ENCODE data around the gene MKI67. TPM values are rescaled to one million over a fixed set of nuclear protein-coding genes. Genes with fewer than 3 reads are reported as not detected.

MKI67 gene
- polyA plus RNA-seq, 6 donors from 2014 or later = not detected

DNA sequence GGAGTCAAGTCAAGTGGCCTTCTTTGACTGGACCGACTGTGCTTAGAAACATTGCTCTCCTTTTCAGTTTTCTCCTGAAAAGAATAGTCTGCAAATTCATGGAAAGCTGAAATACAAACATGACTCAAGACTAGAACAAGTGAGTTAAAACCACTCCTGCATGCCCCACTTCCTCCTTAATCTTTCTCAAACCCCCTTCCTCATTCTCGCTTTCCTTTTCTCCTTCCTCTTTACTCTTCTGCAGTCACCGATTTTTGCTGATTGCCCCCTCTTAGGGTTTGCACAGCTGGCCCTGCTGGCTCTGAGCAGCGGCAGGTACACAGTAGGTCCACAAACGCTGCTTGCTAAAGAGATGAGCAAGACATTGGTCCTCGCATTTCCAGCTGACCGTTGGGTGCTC, 34.8 kb upstream of the MKI67 start:
- H3K4me3 Mint-ChIP-seq = peak overlapping the region in 6 of 8 donors; percentile 0 to 67 (median 12)
- no peaks in the 10 kb centered on the region for H3K36me3 Mint-ChIP-seq
- peaks cover 0 to 1% (median 0%) of the 10 kb centered on the region in 7 donors for H3K9me3 Mint-ChIP-seq
- DNase-seq (peak; percentile 54), ATAC-seq (ENCODE audit: low read depth in 2 of 2) (peak; percentile 89 to 97)
- peaks cover 13 to 29% (median 22%) of the 10 kb centered on the region in 3 donors for H3K27me3 Mint-ChIP-seq
- H3K27ac Mint-ChIP-seq = peak overlapping the region in 4 of 6 donors; percentile 9 to 50 (median 31)
- H3K4me1 Mint-ChIP-seq = peaks cover 25 to 31% (median 29%) of the 10 kb centered on the region in 3 donors

DNA sequence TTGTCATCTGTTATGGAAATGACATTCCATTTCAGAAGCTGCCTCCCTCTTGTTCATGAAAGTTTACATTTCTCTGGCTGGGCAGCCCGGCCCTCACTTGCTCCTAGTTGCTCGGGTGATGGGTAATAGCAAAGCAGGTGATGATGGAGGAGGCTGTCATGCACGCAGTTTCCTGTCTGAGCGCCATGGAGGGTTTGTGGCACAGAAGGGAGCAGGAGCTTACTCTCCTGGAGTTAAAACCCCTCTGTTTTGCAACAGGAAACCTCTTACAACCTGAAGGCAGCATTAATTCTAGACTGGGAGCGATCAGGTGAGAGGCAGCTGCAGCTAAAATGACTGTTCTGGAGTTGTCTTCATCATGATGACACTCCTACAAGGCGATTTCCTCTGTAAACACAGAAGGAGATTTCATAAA, 34.1 kb upstream of the MKI67 start:
- peak overlapping the region in 2 of 6 donors; percentile 37 to 64 for H3K27ac Mint-ChIP-seq
- ATAC-seq (ENCODE audit: low read depth in 2 of 2) (no peak), DNase-seq (no peak)
- H3K9me3 Mint-ChIP-seq = peaks cover 0 to 1% (median 0%) of the 10 kb centered on the region in 7 donors
- H3K27me3 Mint-ChIP-seq = peaks cover 19 to 36% (median 28%) of the 10 kb centered on the region in 3 donors
- peaks cover 25 to 31% (median 29%) of the 10 kb centered on the region in 3 donors for H3K4me1 Mint-ChIP-seq
- no peaks in the 10 kb centered on the region for H3K36me3 Mint-ChIP-seq
- peak overlapping the region in 1 of 8 donors; percentile 20 for H3K4me3 Mint-ChIP-seq

DNA sequence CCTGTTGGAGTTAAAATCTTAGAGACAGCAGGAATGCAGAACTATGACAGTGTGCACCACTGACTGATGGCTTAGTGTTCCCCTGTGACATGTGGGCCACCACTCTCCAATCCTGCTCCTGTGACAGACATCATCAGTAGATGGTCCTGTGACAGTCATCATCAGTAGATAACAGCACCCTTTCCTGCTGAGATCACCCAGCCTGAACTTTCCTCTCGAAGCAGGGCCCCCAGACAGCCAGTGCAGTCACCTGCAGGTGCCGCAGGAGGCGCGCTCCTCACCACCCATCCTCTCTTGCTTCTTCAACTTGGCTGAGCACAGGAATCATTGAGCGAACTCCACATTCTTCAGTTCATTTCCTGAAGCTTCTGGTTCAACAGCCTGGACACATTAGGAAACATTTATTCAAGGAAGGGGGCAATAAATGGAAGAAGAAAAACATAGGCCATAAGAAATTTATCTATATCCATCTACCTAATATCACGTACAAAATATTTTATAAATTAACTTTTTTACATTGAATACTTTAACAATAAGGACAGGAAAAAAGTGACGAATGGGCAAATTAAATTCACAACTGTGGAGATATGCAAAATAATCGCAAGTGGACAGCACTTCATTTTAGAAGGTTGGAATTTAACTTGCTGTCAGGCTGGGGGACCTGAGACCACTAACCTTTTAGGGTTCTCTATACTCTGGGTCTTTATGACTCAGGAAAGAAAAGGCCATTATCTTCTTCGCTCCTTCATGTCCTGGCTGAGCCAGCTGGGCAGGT, 32.0 kb upstream of the MKI67 start:
- peaks cover 0 to 1% (median 0%) of the 10 kb centered on the region in 7 donors for H3K9me3 Mint-ChIP-seq
- peaks cover 25 to 31% (median 29%) of the 10 kb centered on the region in 3 donors for H3K4me1 Mint-ChIP-seq
- no peak for DNase-seq
- ATAC-seq (ENCODE audit: low read depth in 2 of 2) = no peak
- H3K27ac Mint-ChIP-seq = peak overlapping the region in 1 of 6 donors; percentile 72
- no peaks in the 10 kb centered on the region for H3K36me3 Mint-ChIP-seq
- H3K27me3 Mint-ChIP-seq = peaks cover 29 to 40% (median 31%) of the 10 kb centered on the region in 3 donors
- H3K4me3 Mint-ChIP-seq = peak overlapping the region in 1 of 8 donors; percentile 16

DNA sequence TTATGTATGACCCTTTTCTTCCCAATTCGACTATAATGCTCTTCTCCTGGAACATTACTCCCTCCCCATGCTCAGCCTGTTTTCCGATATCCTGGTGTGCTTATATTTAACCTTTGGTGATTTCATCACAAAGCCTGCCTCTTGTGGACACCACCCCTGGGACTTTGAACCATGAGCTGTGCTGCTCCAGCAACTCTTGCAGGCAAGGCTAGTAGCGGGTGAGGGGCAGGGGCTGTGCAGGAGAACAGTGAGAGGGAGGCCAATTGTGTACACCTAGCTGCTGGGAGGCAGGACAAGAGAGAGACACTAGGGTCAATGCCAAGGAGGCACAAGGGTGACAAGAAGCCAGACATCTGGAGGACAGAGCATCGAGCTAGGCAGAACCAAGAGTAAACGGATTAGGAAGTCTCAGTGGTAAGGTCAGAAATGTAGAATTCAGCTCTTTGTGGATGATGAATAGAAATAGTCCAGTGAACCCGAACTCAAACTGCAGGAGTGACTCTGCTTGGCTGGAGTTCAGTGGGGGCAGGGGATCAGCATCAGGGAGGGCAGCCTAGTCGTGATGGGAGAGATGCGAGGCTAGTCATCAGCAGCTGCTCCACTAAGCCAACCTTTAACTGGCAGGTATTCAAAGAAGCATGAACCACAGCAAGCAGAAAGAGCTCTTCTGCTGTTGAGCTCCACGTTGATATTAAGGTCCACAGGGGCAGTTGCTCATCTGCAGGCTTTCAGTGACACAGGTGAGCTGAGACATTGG, 31.0 kb upstream of the MKI67 start:
- H3K4me1 Mint-ChIP-seq = peaks cover 25 to 29% (median 27%) of the 10 kb centered on the region in 3 donors
- peaks cover 0 to 1% (median 0%) of the 10 kb centered on the region in 7 donors for H3K9me3 Mint-ChIP-seq
- H3K27me3 Mint-ChIP-seq = peaks cover 31 to 46% (median 38%) of the 10 kb centered on the region in 3 donors
- H3K36me3 Mint-ChIP-seq = no peaks in the 10 kb centered on the region
- DNase-seq = no peak
- peak overlapping the region in 1 of 8 donors; percentile 44 for H3K4me3 Mint-ChIP-seq
- no peak for ATAC-seq (ENCODE audit: low read depth in 2 of 2)
- H3K27ac Mint-ChIP-seq = no peak overlapping the region

DNA sequence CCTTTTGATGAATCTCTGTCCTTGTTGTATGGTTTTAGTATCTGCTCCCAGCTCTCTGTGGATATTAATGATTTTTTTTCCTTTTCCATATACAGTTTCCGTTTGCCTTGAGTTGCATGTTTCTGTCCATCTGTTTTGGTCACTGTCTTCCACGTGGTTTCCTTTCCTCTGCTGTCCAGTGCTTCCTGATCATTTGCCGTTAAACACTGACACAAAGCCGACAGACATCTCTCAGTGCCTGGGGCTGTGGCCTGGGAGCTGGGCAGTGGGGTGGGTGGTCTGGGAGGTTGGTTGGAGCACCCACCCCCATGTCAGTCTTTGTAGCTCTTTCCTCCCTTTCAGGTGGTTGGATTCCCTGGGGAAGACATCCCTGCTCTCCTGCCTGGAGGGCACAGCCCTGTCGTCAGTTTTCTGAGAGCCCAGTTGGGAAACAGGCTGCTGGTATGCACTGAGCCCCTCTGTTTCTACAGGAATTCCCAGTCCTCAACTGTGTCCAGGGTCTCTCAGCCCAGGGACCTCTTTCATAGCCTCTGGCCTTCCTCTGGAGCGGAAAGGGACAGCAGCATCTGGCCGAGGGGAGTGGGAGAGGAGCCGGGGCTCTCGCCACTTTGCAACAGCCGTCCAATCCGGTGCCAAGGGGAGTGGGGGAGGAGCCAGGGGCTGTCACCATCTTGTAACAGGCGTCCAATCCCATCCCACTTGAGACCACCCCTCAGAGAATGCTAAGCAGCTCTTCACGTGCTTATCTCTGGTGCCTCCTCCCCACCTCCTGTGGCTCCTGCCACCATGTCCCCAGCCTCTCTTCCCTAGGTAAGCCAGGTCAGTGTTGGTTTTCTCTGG, 26.7 kb upstream of the MKI67 start:
- Mint-ChIP-seq H3K27ac (peak overlapping the region in 1 of 6 donors; percentile 39), H3K36me3 (no peaks in the 10 kb centered on the region), H3K4me3 (peak overlapping the region in 1 of 8 donors; percentile 44), H3K27me3 (peaks cover 28 to 56% (median 48%) of the 10 kb centered on the region in 3 donors), H3K4me1 (peaks cover 0 to 7% (median 3%) of the 10 kb centered on the region in 3 donors), H3K9me3 (peaks cover 0 to under 1% (median 0%) of the 10 kb centered on the region in 7 donors)
- ATAC-seq (ENCODE audit: low read depth in 2 of 2) = no peak
- no peak for DNase-seq

DNA sequence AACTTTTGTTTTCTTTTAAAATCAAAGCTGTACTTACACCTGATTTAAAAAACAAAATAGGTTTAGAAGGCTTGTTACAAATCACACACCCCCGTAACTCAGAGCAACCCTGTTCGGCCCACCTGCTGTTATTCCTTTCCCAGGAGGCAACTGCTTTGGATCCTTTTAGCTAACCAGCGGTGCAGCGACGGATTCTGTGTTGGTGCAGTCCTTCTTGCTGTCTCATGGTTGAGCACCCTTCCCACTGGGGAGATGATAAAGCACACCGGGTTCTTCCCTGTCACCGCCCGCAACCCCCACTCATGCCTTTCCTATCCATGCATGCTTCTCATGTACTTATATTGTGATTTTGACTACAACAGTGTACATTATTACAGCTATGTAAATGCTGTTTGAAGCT, 24.8 kb upstream of the MKI67 start:
- Mint-ChIP-seq H3K36me3 (peaks cover 0 to 11% of the 10 kb centered on the region in 2 donors), H3K27ac (peak overlapping the region in 3 of 6 donors; percentile 41 to 78 (median 66)), H3K27me3 (peaks cover 14 to 40% (median 36%) of the 10 kb centered on the region in 3 donors), H3K9me3 (peaks cover 0 to 17% (median 5%) of the 10 kb centered on the region in 7 donors), H3K4me3 (peak overlapping the region in 5 of 8 donors; percentile 21 to 83 (median 61)), H3K4me1 (peaks cover 15 to 25% (median 16%) of the 10 kb centered on the region in 3 donors)
- DNase-seq (no peak), ATAC-seq (ENCODE audit: low read depth in 2 of 2) (no peak)

DNA sequence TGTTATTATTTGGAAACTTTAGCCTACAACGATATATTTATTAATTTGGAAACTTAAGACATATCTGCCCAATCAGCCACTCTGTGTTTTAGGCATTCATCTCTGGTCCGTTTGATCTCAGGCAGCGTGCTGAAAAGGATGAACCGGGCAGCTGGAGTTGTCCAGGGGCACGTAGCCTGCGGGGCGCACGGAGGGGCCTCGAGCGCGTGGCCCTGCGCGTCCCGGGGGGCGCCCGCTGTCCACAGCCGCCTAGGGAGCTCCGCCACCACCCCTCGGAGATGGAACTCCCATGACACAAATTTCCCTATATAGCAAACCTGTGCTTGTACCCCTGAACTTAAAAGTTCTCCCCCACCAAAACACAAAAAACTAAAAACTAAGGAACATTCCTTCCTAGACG, 24.3 kb upstream of the MKI67 start:
- Mint-ChIP-seq H3K9me3 (peaks cover 2 to 21% (median 5%) of the 10 kb centered on the region in 7 donors), H3K27ac (peak overlapping the region in 2 of 6 donors; percentile 41 to 78), H3K4me3 (peak overlapping the region; percentile 21 to 83 (median 64)), H3K27me3 (peaks cover 9 to 35% (median 32%) of the 10 kb centered on the region in 3 donors), H3K4me1 (peaks cover 18 to 30% (median 20%) of the 10 kb centered on the region in 3 donors), H3K36me3 (peaks cover 0 to 11% of the 10 kb centered on the region in 2 donors)
- ATAC-seq (ENCODE audit: low read depth in 2 of 2) = no peak
- no peak for DNase-seq

DNA sequence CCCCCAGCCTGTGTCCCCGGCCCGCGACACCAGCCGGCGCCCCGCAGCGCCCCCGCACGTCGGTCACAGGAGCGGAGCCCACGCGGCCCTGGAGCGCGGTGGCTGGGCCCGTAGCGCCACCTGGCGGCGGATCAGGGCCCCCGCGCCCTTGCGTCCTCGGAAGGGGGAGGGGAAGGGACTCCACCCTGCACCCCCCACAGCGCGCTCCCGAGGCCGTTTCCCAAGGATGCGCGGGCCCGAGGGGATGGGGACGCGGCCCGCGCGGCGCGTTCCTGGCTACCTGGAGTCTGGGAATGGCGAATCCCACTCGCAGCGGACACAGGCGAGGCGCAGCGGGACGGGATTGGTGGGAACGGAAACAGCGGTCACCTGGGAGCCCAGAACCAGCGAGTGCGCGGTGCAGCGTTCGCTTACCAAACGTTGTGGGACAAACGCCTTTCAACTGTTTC, 23.8 kb upstream of the MKI67 start:
- H3K4me1 Mint-ChIP-seq = peaks cover 18 to 33% (median 20%) of the 10 kb centered on the region in 3 donors
- H3K4me3 Mint-ChIP-seq = peak overlapping the region in 7 of 8 donors; percentile 20 to 83 (median 68)
- DNase-seq (peak; percentile 72), ATAC-seq (ENCODE audit: low read depth in 2 of 2) (peak; percentile 74)
- H3K27ac Mint-ChIP-seq = peak overlapping the region in 1 of 6 donors; percentile 56
- H3K27me3 Mint-ChIP-seq = peaks cover 7 to 34% (median 29%) of the 10 kb centered on the region in 3 donors
- H3K36me3 Mint-ChIP-seq = peaks cover 0 to 11% of the 10 kb centered on the region in 2 donors
- H3K9me3 Mint-ChIP-seq = peaks cover 2 to 26% (median 8%) of the 10 kb centered on the region in 7 donors

DNA sequence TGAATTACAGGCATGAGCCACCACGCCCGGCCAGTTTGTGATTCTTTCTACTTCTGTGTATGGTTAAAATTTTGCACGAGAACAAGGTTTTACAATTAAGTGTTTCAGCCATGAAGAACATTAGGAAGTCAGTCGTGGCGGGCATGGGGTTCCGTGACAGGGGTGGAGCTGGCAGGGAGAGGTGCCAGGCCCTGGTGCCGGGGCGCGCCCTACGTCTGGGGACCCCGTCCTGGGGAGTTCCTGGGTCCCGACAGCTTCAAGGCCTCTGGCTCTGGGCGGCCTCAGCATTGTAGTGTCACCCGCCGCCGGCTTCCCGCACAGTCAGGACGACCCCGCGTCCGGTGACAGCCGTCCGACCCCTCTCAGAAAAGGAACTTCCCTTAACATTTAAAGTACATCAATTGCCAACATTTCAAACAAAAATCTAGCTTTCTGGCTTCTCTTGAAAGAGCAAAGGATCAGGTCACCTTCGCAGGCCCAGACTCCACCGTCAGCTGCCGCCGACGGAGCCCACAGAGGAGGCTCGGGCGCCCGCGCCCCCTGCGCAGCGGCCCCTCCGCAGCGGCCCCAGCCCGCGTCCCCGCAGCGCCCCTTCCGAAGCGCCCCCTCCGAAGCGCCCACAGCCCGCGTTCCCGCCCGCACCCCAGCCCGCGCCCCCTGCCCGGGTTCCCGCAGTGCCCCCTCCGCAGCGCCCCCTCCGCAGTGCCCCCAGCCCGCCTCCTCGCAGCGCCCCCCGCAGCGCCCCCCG, 23.2 kb upstream of the MKI67 start:
- no peak for ATAC-seq (ENCODE audit: low read depth in 2 of 2)
- DNase-seq = no peak
- peak overlapping the region in 3 of 6 donors; percentile 16 to 94 (median 84) for H3K27ac Mint-ChIP-seq

DNA sequence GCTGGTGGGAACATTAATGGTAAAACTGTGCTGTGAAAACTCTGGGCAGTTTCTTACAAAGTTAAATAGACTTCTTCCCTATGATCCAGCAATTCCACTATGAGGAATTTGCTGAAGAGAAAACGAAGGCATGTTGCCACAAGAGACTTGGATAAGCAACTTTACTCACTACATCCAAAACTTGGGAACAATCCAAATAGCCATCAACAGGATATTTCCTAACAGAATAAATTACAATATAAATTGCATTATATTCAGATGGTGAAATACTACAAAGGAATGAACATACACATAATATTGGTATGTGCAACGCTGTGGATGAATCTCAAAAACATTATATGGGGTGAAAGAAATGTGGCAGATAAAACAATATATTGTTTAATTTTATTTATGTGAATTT, 21.4 kb upstream of the MKI67 start:
- DNase-seq (no peak), ATAC-seq (ENCODE audit: low read depth in 2 of 2) (no peak)
- H3K4me3 Mint-ChIP-seq = peak overlapping the region in 6 of 8 donors; percentile 26 to 74 (median 62)
- H3K4me1 Mint-ChIP-seq = peaks cover 18 to 38% (median 20%) of the 10 kb centered on the region in 3 donors
- H3K9me3 Mint-ChIP-seq = peaks cover 2 to 27% (median 8%) of the 10 kb centered on the region in 7 donors
- peaks cover 0 to 11% of the 10 kb centered on the region in 2 donors for H3K36me3 Mint-ChIP-seq
- H3K27me3 Mint-ChIP-seq = peaks cover 0 to 14% (median 13%) of the 10 kb centered on the region in 3 donors
- peak overlapping the region; percentile 62 to 99 (median 91) for H3K27ac Mint-ChIP-seq

More for the DNA sequence above, 23.2 kb upstream of the MKI67 start:
- H3K36me3 Mint-ChIP-seq = peaks cover 0 to 11% of the 10 kb centered on the region in 2 donors
- H3K27me3 Mint-ChIP-seq = peaks cover 7 to 29% (median 29%) of the 10 kb centered on the region in 3 donors
- peak overlapping the region; percentile 15 to 81 (median 54) for H3K4me3 Mint-ChIP-seq
- peaks cover 2 to 27% (median 8%) of the 10 kb centered on the region in 7 donors for H3K9me3 Mint-ChIP-seq
- peaks cover 18 to 37% (median 20%) of the 10 kb centered on the region in 3 donors for H3K4me1 Mint-ChIP-seq

DNA sequence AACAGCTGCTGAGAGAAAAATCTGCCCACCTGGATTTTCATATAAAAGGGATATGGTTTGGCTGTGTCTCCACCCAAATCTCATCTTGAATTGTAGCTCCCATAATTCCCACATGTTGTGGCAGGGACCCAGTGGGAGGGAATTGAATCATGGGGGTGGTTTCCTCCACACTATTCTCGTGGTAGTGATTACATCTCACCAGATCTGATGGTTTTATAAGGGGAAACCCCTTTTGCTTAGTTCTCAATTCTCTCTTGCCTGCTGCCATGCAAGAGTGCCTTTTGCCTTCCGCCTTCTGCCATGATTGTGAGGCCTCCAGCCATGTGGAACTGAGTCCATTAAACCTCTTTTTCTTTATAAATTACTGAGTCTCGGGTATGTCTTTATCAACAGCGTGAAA, 20.8 kb upstream of the MKI67 start:
- peaks cover 0 to 11% of the 10 kb centered on the region in 2 donors for H3K36me3 Mint-ChIP-seq
- H3K27ac Mint-ChIP-seq = peak overlapping the region; percentile 62 to 99 (median 91)
- ATAC-seq (ENCODE audit: low read depth in 2 of 2) (peak; percentile 89 to 90), DNase-seq (peak; percentile 79)
- H3K4me1 Mint-ChIP-seq = peaks cover 18 to 38% (median 20%) of the 10 kb centered on the region in 3 donors
- peaks cover 2 to 27% (median 8%) of the 10 kb centered on the region in 7 donors for H3K9me3 Mint-ChIP-seq
- H3K27me3 Mint-ChIP-seq = peaks cover 0 to 12% (median 9%) of the 10 kb centered on the region in 3 donors
- peak overlapping the region; percentile 7 to 74 (median 61) for H3K4me3 Mint-ChIP-seq

Data from naive B cell (primary cell).